Mesenchymal stem cell (in vitro differentiated cells and primary cell): ENCODE measurements around the gene TRIM31.

Source experiments
- DNase-seq: peaks from one replicate; pipeline ENCODE4 v3.0.0-alpha.2; 2013
- H2AFZ ChIP-seq: one replicate; pipeline ENCODE4 v1.6.1; 2013; ENCODE audit warnings: low read depth, mild to moderate bottlenecking, control low read depth, inconsistent platforms, low read length, moderate library complexity
- H2AK5ac ChIP-seq: 2 replicates; pipeline ENCODE4 v1.6.1; 2013; ENCODE audit warnings: low read length, moderate library complexity, mild to moderate bottlenecking, inconsistent platforms; ENCODE audit not compliant: severe bottlenecking
- H2BK120ac ChIP-seq: one replicate; pipeline ENCODE4 v1.6.1; 2013; ENCODE audit warnings: low read depth, mild to moderate bottlenecking, inconsistent platforms, low read length, moderate library complexity
- H2BK12ac ChIP-seq, 2 experiments: one replicate each; pipeline ENCODE4 v1.6.1; 2013; ENCODE audit warnings: inconsistent platforms in 2 of 2, low read length in 2 of 2, mild to moderate bottlenecking in 2 of 2, moderate library complexity in 2 of 2, control low read depth in 1 of 2
- H2BK15ac ChIP-seq: one replicate; pipeline ENCODE4 v1.6.1; 2013; ENCODE audit warnings: mild to moderate bottlenecking, low read depth, inconsistent platforms; ENCODE audit not compliant: poor library complexity, severe bottlenecking
- H2BK5ac ChIP-seq: 2 replicates; pipeline ENCODE4 v1.6.1; 2013; ENCODE audit warnings: low read depth, mild to moderate bottlenecking, low read length, control low read depth, inconsistent platforms; ENCODE audit not compliant: poor library complexity, severe bottlenecking
- H3K14ac ChIP-seq, 2 experiments: one replicate each; pipeline ENCODE4 v1.6.1; 2013; ENCODE audit warnings: inconsistent platforms in 2 of 2, low read length in 2 of 2, control low read depth in 1 of 2, mild to moderate bottlenecking in 1 of 2, moderate library complexity in 1 of 2
- H3K18ac ChIP-seq, 2 experiments: one replicate each; pipeline ENCODE4 v1.6.1; 2013; ENCODE audit warnings: inconsistent platforms in 2 of 2, low read length in 2 of 2, control low read depth in 1 of 2, low read depth in 1 of 2, mild to moderate bottlenecking in 1 of 2
- H3K23ac ChIP-seq, 2 experiments: one replicate each; pipeline ENCODE4 v1.6.1; 2013; ENCODE audit warnings: inconsistent platforms in 2 of 2, low read length in 2 of 2, mild to moderate bottlenecking in 2 of 2, moderate library complexity in 2 of 2, control low read depth in 1 of 2
- H3K27ac ChIP-seq: 2 replicates; pipeline ENCODE4 v1.5.1; 2013; ENCODE audit warnings: mild to moderate bottlenecking, moderate library complexity, low read length, control low read depth, inconsistent platforms; ENCODE audit not compliant: poor library complexity, severe bottlenecking
- H3K27me3 ChIP-seq, 2 experiments: 2 replicates each; pipeline versions ENCODE4 v1.6.1 to v1.7.0; 2013; ENCODE audit warnings: low read length in 2 of 2, mild to moderate bottlenecking in 2 of 2, moderate library complexity in 2 of 2, control low read depth in 1 of 2, inconsistent platforms in 1 of 2; ENCODE audit not compliant: control insufficient read depth in 1 of 2, insufficient read depth in 1 of 2
- H3K36me3 ChIP-seq, 2 experiments: 2 replicates each; pipeline versions ENCODE4 v1.6.1 to v1.7.0; 2013; ENCODE audit warnings: low read length in 2 of 2, control low read depth in 1 of 2, inconsistent platforms in 1 of 2, low read depth in 1 of 2, mild to moderate bottlenecking in 1 of 2; ENCODE audit not compliant: insufficient read depth in 2 of 2, control insufficient read depth in 1 of 2
- H3K4ac ChIP-seq, 2 experiments: one replicate each; pipeline ENCODE4 v1.6.1; 2013; ENCODE audit warnings: inconsistent platforms in 2 of 2, low read length in 2 of 2, mild to moderate bottlenecking in 2 of 2, moderate library complexity in 2 of 2, control low read depth in 1 of 2, low read depth in 1 of 2
- H3K4me1 ChIP-seq: 2 replicates; pipeline ENCODE4 v1.6.1; 2013; ENCODE audit warnings: low read depth, low read length, control low read depth; ENCODE audit not compliant: control insufficient read depth, insufficient read depth
- H3K4me2 ChIP-seq: 2 replicates; pipeline ENCODE4 v1.6.1; 2013; ENCODE audit warnings: low read length, mild to moderate bottlenecking, inconsistent platforms; ENCODE audit not compliant: poor library complexity, severe bottlenecking
- H3K4me3 ChIP-seq, 2 experiments: 2 replicates each; pipeline versions ENCODE4 v1.5.1 to v1.7.0; 2013; ENCODE audit warnings: low read length in 2 of 2, mild to moderate bottlenecking in 2 of 2, control low read depth in 1 of 2, low read depth in 1 of 2; ENCODE audit not compliant: insufficient read depth in 1 of 2
- H3K79me1 ChIP-seq: replicated peaks from 2 replicates; pipeline ENCODE4 v1.6.1; 2013; ENCODE audit warnings: mild to moderate bottlenecking, control low read depth, low read length, inconsistent platforms; ENCODE audit not compliant: poor library complexity, severe bottlenecking
- H3K9ac ChIP-seq: 2 replicates; pipeline ENCODE4 v1.7.0; 2013; ENCODE audit warnings: mild to moderate bottlenecking, low read length, moderate library complexity
- H3K9me3 ChIP-seq: 2 replicates; pipeline ENCODE4 v1.7.0; 2013; ENCODE audit warnings: mild to moderate bottlenecking, low read length; ENCODE audit not compliant: control insufficient read depth
- H4K8ac ChIP-seq: one replicate; pipeline ENCODE4 v1.6.1; 2013; ENCODE audit warnings: inconsistent platforms, mild to moderate bottlenecking, low read length, moderate library complexity
- H4K91ac ChIP-seq: one replicate; pipeline ENCODE4 v1.6.1; 2013; ENCODE audit warnings: mild to moderate bottlenecking, low read length, inconsistent platforms
- WGBS: methylation state at CpG from one replicate; pipeline ENCODE4 v1.1.7; 2013; ENCODE audit warnings: mixed read lengths; 5-methylcytosine and 5-hydroxymethylcytosine counted together

TRIM31 gene

GRCh38 chr6:30102970-30103871 lies 9.7 kb downstream of the TRIM31 start:
- Histone ChIP-seq H3K18ac (no peak overlapping the region), H2AK5ac (no peak overlapping the region), H3K4me2 (peak overlapping the region; percentile 71), H2BK120ac (no peak overlapping the region), H3K23ac (no peak overlapping the region), H2BK5ac (no peak overlapping the region), H4K91ac (no peak overlapping the region), H3K27me3 (peaks cover 56 to 72% of the 10 kb centered on the region in 2 experiments), H3K27ac (no peak overlapping the region), H3K14ac (no peak overlapping the region), H2AFZ (peak overlapping the region; percentile 15), H3K4me3 (peak overlapping the region; percentile 22 to 76), H3K9me3 (no peaks in the 10 kb centered on the region), H3K36me3 (no peaks in the 10 kb centered on the region), H2BK12ac (no peak overlapping the region), H3K4ac (no peak overlapping the region), H4K8ac (no peak overlapping the region), H3K9ac (peak overlapping the region; percentile 86), H2BK15ac (no peak overlapping the region), H3K4me1 (peaks cover 24% of the 10 kb centered on the region), H3K79me1 (no peaks in the 10 kb centered on the region)
- peak; percentile 87 for DNase-seq
- WGBS: 6% methylated on average over 32 of the region's 36 CpGs

- peak overlapping the region; percentile 86 for H3K9ac ChIP-seq
- H3K14ac ChIP-seq: no peak overlapping the region
- peak overlapping the region in 1 of 2 experiments; percentile 76 for H3K4me3 ChIP-seq
- peaks cover 23% of the 10 kb centered on the region for H3K4me1 ChIP-seq
- no peak overlapping the region for H2BK12ac ChIP-seq
- H3K27me3 ChIP-seq: peaks cover 60 to 75% of the 10 kb centered on the region in 2 experiments
- H3K36me3 ChIP-seq: no peaks in the 10 kb centered on the region
- peak overlapping the region; percentile 95 for H2AFZ ChIP-seq
- no peak overlapping the region for H2AK5ac ChIP-seq
- no peaks in the 10 kb centered on the region for H3K9me3 ChIP-seq
- H2BK120ac ChIP-seq: no peak overlapping the region
- peak overlapping the region in 1 of 2 experiments; percentile 82 for H3K18ac ChIP-seq
- H3K27ac ChIP-seq: no peak overlapping the region
- H4K8ac ChIP-seq: peak overlapping the region; percentile 78
- no peaks in the 10 kb centered on the region for H3K79me1 ChIP-seq
- peak; percentile 68 for DNase-seq
- no peak overlapping the region for H3K23ac ChIP-seq
- H2BK15ac ChIP-seq: no peak overlapping the region
- no peak overlapping the region for H4K91ac ChIP-seq
- H3K4me2 ChIP-seq: peak overlapping the region; percentile 92
- no peak overlapping the region for H3K4ac ChIP-seq
- 24% methylated on average over 10 of the region's 15 CpGs for WGBS
- no peak overlapping the region for H2BK5ac ChIP-seq
Observed at GRCh38 chr6:30102414-30102969, 10.4 kb downstream of the TRIM31 start.

- H3K23ac ChIP-seq: peak overlapping the region in 1 of 2 experiments; percentile 83
- no peak overlapping the region for H4K91ac ChIP-seq
- peaks cover 23% of the 10 kb centered on the region for H3K4me1 ChIP-seq
- no peak overlapping the region for H3K14ac ChIP-seq
- no peaks in the 10 kb centered on the region for H3K36me3 ChIP-seq
- H2BK5ac ChIP-seq: no peak overlapping the region
- H3K27ac ChIP-seq: no peak overlapping the region
- DNase-seq: peak; percentile 84
- no peak overlapping the region for H2BK15ac ChIP-seq
- H3K9ac ChIP-seq: peak overlapping the region; percentile 86
- H2AK5ac ChIP-seq: no peak overlapping the region
- no peak overlapping the region for H3K4ac ChIP-seq
- peak overlapping the region; percentile 95 for H2AFZ ChIP-seq
- H3K18ac ChIP-seq: peak overlapping the region in 1 of 2 experiments; percentile 82
- peak overlapping the region; percentile 38 to 76 for H3K4me3 ChIP-seq
- peak overlapping the region in 1 of 2 experiments; percentile 66 for H2BK12ac ChIP-seq
- no peaks in the 10 kb centered on the region for H3K9me3 ChIP-seq
- peak overlapping the region; percentile 92 for H3K4me2 ChIP-seq
- H3K27me3 ChIP-seq: peaks cover 66 to 80% of the 10 kb centered on the region in 2 experiments
- no peak overlapping the region for H2BK120ac ChIP-seq
- no peaks in the 10 kb centered on the region for H3K79me1 ChIP-seq
- peak overlapping the region; percentile 78 for H4K8ac ChIP-seq
- 2% methylated on average over 46 of the region's 51 CpGs for WGBS
Observed at GRCh38 chr6:30101444-30102413, 11.2 kb downstream of the TRIM31 start.
